Calu3 (cell line): Measurements from ENCODE around the gene ZNF444. TPM values are rescaled to one million over a fixed set of nuclear protein-coding genes. Genes with fewer than 3 reads are reported as not detected.
A peak's percentile ranks its signal among the peaks of the same experiment; 100 is the strongest.

Source experiments
- BruUV-seq: library from RNA; stranded (reverse); fragments of 400-500 nt; replicated peaks from 2 replicates; lab custom pipeline; 2021; lab: Mats Ljungman, UMichigan
- CTCF ChIA-PET: fragments of 300-600 bp; sonication (Branson Sonifier 250); formaldehyde crosslinking; loops from one replicate; lab custom pipeline; 2022; ENCODE audit warnings: antibody characterized with exemption; lab: Charles Lee
- DNase-seq: peaks from one replicate; pipeline ENCODE4 v3.0.0; 2022
- H3K27ac Mint-ChIP-seq: one replicate; pipeline ENCODE4 v1.8.0; 2022; ENCODE audit warnings: mixed read lengths; ENCODE audit not compliant: unreplicated experiment
- H3K27me3 Mint-ChIP-seq: one replicate; pipeline ENCODE4 v1.8.0; 2022; ENCODE audit warnings: mixed read lengths; ENCODE audit not compliant: unreplicated experiment
- H3K36me3 Mint-ChIP-seq: one replicate; pipeline ENCODE4 v1.8.0; 2022; ENCODE audit warnings: mild to moderate bottlenecking, moderate library complexity, mixed read lengths; ENCODE audit not compliant: insufficient read depth, unreplicated experiment
- H3K4me1 Mint-ChIP-seq: one replicate; pipeline ENCODE4 v1.8.0; 2022; ENCODE audit warnings: mild to moderate bottlenecking, low read depth, mixed read lengths; ENCODE audit not compliant: unreplicated experiment
- H3K4me3 Mint-ChIP-seq: one replicate; pipeline ENCODE4 v1.8.0; 2022; ENCODE audit warnings: mild to moderate bottlenecking, low read depth, moderate library complexity, mixed read lengths; ENCODE audit not compliant: unreplicated experiment
- H3K9me3 Mint-ChIP-seq: one replicate; pipeline ENCODE4 v1.8.0; 2022; ENCODE audit warnings: low read depth, mixed read lengths; ENCODE audit not compliant: unreplicated experiment
- CTCF ChIP-seq: fragments of 200-600 bp; IDR thresholded peaks from one replicate; pipeline ENCODE4 v1.8.0; 2022; ENCODE audit warnings: antibody characterized with exemption; ENCODE audit not compliant: unreplicated experiment
- intact Hi-C: fragments of 100-400 bp; cut with micrococcal nuclease; formaldehyde crosslinking; loops from one replicate; pipeline ENCODE4 v1.10.0; 2022; ENCODE audit not compliant: unreplicated experiment
- total RNA-seq: library from RNA; stranded (reverse); gene quantifications from 2 replicates; pipeline ENCODE4 v1.2.3, GENCODE V29; 2022

The ZNF444 gene
- total RNA-seq, 1 experiment from 2014 or later, result 78.6 TPM

DNA sequence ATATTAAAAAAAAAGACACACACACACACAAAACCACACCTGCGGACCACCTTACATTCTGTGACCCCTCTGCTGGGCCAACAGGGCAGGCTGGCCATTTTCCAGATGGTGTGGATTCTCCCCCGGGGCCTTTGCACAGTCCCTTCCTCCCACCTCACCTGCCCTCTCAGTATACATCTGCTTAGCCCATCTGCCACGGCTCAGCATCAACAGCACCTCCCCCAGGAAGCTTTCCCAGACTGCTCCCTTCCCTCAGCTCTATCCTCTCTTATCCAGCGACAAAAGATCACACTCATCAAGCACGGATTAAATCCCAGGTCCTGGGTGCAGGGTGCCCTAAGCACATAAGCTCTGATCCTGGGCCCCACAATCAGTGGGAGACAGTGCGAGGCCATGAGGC is 24.5 kb upstream of the ZNF444 start:
- no peaks in the 10 kb centered on the region for H3K27me3 Mint-ChIP-seq
- CTCF ChIA-PET, result interaction anchor here (0.5 kb wide), 1 partner anchor 1916 kb away, joined by 4 read pairs; the partner anchor contains the start of gene RPS9
- H3K27ac Mint-ChIP-seq, result no peak overlapping the region
- H3K4me1 Mint-ChIP-seq, result peaks cover 41% of the 10 kb centered on the region
- no TSS peak for BruUV-seq
- no peaks in the 10 kb centered on the region for H3K9me3 Mint-ChIP-seq
- intact Hi-C loops, result no loop called here
- no peak overlapping the region for H3K4me3 Mint-ChIP-seq
- H3K36me3 Mint-ChIP-seq, result peaks cover 61% of the 10 kb centered on the region
- DNase-seq, result no peak
- no peak for TF ChIP-seq CTCF

DNA sequence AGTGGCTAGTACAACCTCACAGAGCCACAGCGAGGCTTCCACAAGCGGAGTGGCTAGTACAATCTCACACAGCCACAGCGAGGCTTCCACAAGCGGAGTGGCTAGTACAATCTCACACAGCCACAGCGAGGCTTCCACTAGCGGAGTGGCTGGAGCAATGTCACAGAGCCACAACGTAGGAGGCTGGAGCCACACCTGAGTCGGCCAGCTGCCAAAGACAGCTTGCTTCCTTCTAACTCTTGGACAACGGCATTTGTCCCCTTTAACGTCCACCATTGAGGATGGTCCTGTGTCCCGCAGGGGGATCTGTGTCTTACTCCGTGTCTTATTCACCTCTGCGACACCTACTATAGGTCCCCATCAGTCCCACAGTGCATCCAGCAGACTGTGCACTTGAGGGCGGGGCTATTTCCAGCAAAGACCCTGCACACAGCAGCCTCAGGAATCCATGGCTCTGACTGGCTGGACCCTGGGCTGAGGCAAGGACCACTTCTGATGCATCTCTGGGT is 23.7 kb upstream of the ZNF444 start:
- CTCF ChIA-PET, result no interaction called here
- H3K27ac Mint-ChIP-seq, result no peak overlapping the region
- intact Hi-C loops, result no loop called here
- BruUV-seq, result no TSS peak
- no peaks in the 10 kb centered on the region for H3K9me3 Mint-ChIP-seq
- TF ChIP-seq CTCF, result no peak
- peaks cover 33% of the 10 kb centered on the region for H3K4me1 Mint-ChIP-seq
- no peaks in the 10 kb centered on the region for H3K27me3 Mint-ChIP-seq
- no peak for DNase-seq
- H3K4me3 Mint-ChIP-seq, result no peak overlapping the region
- peaks cover 61% of the 10 kb centered on the region for H3K36me3 Mint-ChIP-seq

GRCh38 chr19:56117889-56118288 is 23.2 kb upstream of the ZNF444 start:
- Mint-ChIP-seq H3K9me3 (no peaks in the 10 kb centered on the region), H3K36me3 (peaks cover 58% of the 10 kb centered on the region), H3K4me3 (no peak overlapping the region), H3K27ac (no peak overlapping the region), H3K27me3 (no peaks in the 10 kb centered on the region), H3K4me1 (peaks cover 28% of the 10 kb centered on the region)
- intact Hi-C loops, result no loop called here
- no TSS peak for BruUV-seq
- no peak for DNase-seq
- CTCF ChIA-PET, result no interaction called here
- no peak for TF ChIP-seq CTCF

- no peaks in the 10 kb centered on the region for H3K27me3 Mint-ChIP-seq
- H3K4me3 Mint-ChIP-seq, result peak overlapping the region; percentile 84
- peak overlapping the region; percentile 68 for H3K27ac Mint-ChIP-seq
- no peaks in the 10 kb centered on the region for H3K9me3 Mint-ChIP-seq
- intact Hi-C loops, result loop anchor here (1.0 kb wide), 1 partner anchor 28 kb away; no protein-coding TSS in a partner anchor
- no peak for TF ChIP-seq CTCF
- CTCF ChIA-PET, result no interaction called here
- TSS peak; percentile 47 for BruUV-seq
- peaks cover 58% of the 10 kb centered on the region for H3K36me3 Mint-ChIP-seq
- no peak for DNase-seq
- peaks cover 24% of the 10 kb centered on the region for H3K4me1 Mint-ChIP-seq
Measured at GRCh38 chr19:56118666-56119581, 22.2 kb upstream of the ZNF444 start.
